GM21367 (cell line): ENCODE data around the gene EHMT1.
"Not testable (repeated sequence)": the region's sequence is repeated elsewhere in the genome, so short reads cannot be mapped to it uniquely, and the experiment has no call there.

ENCODE experiments used
- ATAC-seq: cut with Tn5 transposase; IDR thresholded peaks from one replicate; pipeline ENCODE4 v1.9.1; 2021; ENCODE audit not compliant: unreplicated experiment

Gene EHMT1

GRCh38 chr9:137880160-137880975 lies 261.6 kb downstream of the EHMT1 start:
- no peak for ATAC-seq

DNA sequence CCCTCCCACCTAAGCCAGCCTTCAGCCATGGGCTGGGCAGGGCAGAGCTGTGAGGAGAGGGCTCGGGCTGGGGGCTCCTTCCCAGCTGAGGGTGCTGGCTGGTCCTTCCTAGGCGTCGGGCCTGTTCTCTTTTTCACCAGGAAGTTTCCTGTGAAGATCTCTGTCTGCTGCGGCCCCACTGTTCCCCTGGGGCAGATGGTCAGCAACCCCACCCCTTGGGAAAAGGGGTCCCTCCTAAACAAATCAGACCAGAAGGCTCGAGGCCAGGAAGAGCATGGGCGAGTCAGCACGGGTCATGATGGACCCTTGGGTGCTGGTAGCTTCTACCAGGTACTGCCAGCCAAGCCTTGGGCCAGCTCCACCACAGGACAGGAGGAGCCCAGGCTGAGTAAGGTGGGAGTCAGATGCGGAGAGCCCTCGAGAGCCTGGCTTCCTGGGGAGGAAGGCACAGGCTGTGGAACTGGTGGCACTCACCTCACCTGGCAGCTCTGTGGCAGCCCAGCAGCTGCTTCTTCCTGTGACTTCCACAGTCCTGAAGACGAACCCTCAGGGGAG lies 262.2 kb downstream of the EHMT1 start:
- no peak for ATAC-seq

DNA sequence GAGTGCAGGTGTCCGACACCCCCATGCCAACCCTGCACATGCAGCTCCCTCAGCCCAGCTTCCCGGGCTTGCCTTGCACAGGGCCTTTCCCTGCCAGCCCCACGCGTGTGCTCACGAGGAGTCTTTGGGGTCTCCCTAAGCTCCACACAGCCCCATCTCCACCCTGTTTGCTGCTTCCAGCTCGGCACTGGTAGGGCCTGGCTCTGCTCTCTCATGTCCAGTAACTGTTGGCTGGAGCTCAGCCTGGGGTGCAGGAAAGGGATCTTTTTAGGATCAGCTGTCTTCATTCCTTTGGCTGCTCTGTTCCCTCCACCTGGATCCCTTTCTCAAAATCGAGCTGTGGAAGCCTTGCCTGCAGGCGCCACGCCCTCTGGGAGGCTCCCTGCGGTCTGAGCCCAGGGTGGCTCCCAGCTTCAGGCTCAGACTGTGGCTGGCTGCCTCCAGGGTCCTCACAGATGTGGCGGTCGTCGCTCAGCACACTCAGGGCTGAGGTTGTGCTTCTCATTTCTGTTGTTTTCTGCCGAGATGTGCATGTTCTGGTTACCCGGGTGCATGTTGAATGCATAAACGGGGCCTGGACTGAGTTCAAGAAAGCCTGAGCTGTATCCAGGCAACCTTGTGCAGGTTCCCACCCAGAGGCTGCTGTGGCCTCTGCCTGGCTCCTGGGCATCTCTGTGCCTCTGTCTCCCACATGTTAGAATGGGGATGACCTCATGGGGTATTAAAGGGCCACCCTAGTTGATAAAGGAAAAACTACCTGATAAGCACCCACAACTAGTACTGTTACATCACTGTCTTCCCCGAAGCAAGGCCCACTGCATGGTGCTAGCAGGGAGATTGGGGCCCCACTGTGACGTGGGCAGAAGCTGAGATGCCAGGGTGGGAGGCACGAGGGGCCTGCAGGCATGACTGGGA lies 263.0 kb downstream of the EHMT1 start:
- no peak for ATAC-seq

DNA sequence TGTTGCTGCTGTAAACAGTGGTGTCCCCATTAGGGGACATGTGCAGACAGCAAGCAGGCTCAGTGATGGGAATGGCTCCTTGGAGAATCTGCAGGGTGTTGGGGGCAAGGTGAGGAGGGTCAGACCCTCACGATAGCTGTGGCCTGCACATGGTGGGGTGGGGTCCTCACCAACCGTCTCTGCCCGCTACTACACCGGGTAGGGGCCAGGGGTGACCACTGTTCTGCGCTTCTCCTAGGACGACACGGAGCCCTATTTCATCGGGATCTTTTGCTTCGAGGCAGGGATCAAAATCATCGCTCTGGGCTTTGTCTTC lies 263.7 kb downstream of the EHMT1 start:
- no peak for ATAC-seq

GRCh38 chr9:137883977-137884376 lies 265.2 kb downstream of the EHMT1 start:
- not testable (repeated sequence) for ATAC-seq

DNA sequence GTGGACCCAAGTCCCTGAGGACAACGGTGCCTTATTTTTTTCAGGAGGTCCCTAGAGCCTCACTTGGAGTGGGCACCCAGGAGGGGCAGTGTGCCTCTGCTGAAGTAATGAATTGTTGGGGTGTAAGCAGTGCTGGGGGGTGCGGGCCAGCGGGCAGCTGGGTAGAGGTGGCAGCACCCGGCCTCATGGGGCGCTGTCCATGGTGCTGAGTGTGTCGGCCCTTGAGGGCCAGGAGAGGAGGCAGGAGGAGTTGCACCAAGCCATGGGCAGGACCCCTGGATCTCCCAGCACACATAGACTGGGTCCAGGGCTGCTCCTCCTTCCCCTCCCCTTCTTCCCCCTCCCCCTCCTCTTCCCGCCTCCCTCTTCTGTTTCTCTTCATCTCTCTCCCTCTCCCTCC lies 265.7 kb downstream of the EHMT1 start:
- ATAC-seq, result not testable (repeated sequence)

DNA sequence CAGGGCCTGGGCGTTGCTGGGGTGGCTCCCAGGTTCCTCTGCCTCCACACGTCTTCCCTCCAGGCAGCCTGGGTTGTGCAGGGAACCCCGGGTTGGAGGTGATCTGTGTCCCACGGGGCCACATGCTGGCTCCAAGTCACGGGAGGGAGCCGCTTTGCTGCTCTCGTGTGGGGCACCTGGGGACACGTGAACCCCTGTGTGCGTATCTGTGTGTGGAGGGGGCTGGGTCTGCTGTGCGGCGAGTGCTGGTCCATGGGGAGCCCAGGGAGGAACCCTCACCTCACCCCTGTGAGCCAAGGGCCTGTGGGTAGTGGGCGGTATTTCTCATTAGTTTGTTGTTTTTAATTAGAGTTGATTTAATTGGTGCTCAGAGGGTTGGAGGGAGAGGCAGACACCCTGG lies 266.3 kb downstream of the EHMT1 start:
- ATAC-seq, result not testable (repeated sequence)
